IPS DF 6.9 (cell line): ENCODE data around the gene BICD1.
"Not testable (repeated sequence)": the region's sequence is repeated elsewhere in the genome, so short reads cannot be mapped to it uniquely, and the experiment has no call there.

Source experiments
- DNase-seq: peaks from one replicate; pipeline ENCODE4 v3.0.0-alpha.2; 2013; ENCODE audit warnings: low read depth, low spot score
- H3K27ac ChIP-seq: one replicate; pipeline ENCODE4 v1.5.1; 2013; ENCODE audit warnings: low read length, control low read depth
- H3K27me3 ChIP-seq: 2 replicates; pipeline ENCODE4 v1.6.1; 2013; ENCODE audit warnings: mild to moderate bottlenecking, low read length; ENCODE audit not compliant: control insufficient read depth, insufficient read depth
- H3K36me3 ChIP-seq: 2 replicates; pipeline ENCODE4 v1.6.1; 2013; ENCODE audit warnings: low read length; ENCODE audit not compliant: control insufficient read depth, insufficient read depth
- H3K4me1 ChIP-seq: 2 replicates; pipeline ENCODE4 v1.6.1; 2013; ENCODE audit warnings: low read length; ENCODE audit not compliant: control insufficient read depth, insufficient read depth
- H3K4me3 ChIP-seq: 2 replicates; pipeline ENCODE4 v1.5.1; 2013; ENCODE audit warnings: mild to moderate bottlenecking, low read length
- H3K9me3 ChIP-seq: 2 replicates; pipeline ENCODE4 v1.6.1; 2013; ENCODE audit warnings: low read length, inconsistent platforms; ENCODE audit not compliant: control insufficient read depth, insufficient read depth
- WGBS: extraction: QIAGEN DNeasy Blood & Tissue Kit; methylation state at CpG from one replicate; pipeline ENCODE4 v1.1.7; 2013; ENCODE audit warnings: mixed read lengths, missing lambda C conversion rate; ENCODE audit not compliant: insufficient read length, insufficient coverage; 5-methylcytosine and 5-hydroxymethylcytosine counted together

Gene BICD1

GRCh38 chr12:32181498-32182175 is 75.0 kb downstream of the BICD1 start:
- H3K4me3 ChIP-seq = no peak overlapping the region
- WGBS = no CpG with 5 or more reads among the region's 1 CpG
- no peaks in the 10 kb centered on the region for H3K27me3 ChIP-seq
- no peak overlapping the region for H3K27ac ChIP-seq
- no peaks in the 10 kb centered on the region for H3K9me3 ChIP-seq
- H3K36me3 ChIP-seq = no peaks in the 10 kb centered on the region
- H3K4me1 ChIP-seq = no peaks in the 10 kb centered on the region; the same call in 1 of the 2 replicates
- DNase-seq = no peak

- H3K9me3 ChIP-seq = no peaks in the 10 kb centered on the region
- DNase-seq = no peak
- no peak overlapping the region for H3K27ac ChIP-seq
- H3K4me1 ChIP-seq = no peaks in the 10 kb centered on the region; the same call in 1 of the 2 replicates
- H3K4me3 ChIP-seq = no peak overlapping the region
- no CpG with 5 or more reads among the region's 1 CpG for WGBS
- H3K36me3 ChIP-seq = no peaks in the 10 kb centered on the region
- H3K27me3 ChIP-seq = no peaks in the 10 kb centered on the region
Observed at GRCh38 chr12:32183650-32184049, 77.0 kb downstream of the BICD1 start.

- not testable (repeated sequence) for DNase-seq, H3K36me3 ChIP-seq, H3K27me3 ChIP-seq, H3K4me3 ChIP-seq, H3K9me3 ChIP-seq, H3K4me1 ChIP-seq, H3K27ac ChIP-seq
- WGBS = no CpG with 5 or more reads among the region's 8 CpGs
Observed at GRCh38 chr12:32187127-32187526, 80.5 kb downstream of the BICD1 start.

GRCh38 chr12:32191445-32191844 is 84.8 kb downstream of the BICD1 start:
- H3K4me3 ChIP-seq = no peak overlapping the region
- H3K36me3 ChIP-seq = no peaks in the 10 kb centered on the region
- no peak for DNase-seq
- H3K27ac ChIP-seq = no peak overlapping the region
- no CpG with 5 or more reads among the region's 3 CpGs for WGBS
- no peaks in the 10 kb centered on the region for H3K9me3 ChIP-seq
- no peaks in the 10 kb centered on the region for H3K4me1 ChIP-seq
- no peaks in the 10 kb centered on the region for H3K27me3 ChIP-seq

GRCh38 chr12:32196250-32197198 is 89.9 kb downstream of the BICD1 start:
- Histone ChIP-seq H3K9me3 (no peaks in the 10 kb centered on the region; the same call in 1 of the 2 replicates), H3K4me3 (no peak overlapping the region), H3K27ac (no peak overlapping the region), H3K27me3 (no peaks in the 10 kb centered on the region), H3K4me1 (no peaks in the 10 kb centered on the region), H3K36me3 (no peaks in the 10 kb centered on the region)
- no CpG with 5 or more reads among the region's 6 CpGs for WGBS
- DNase-seq = no peak

GRCh38 chr12:32197421-32197820 is 90.8 kb downstream of the BICD1 start:
- WGBS = no CpG with 5 or more reads among the region's 2 CpGs
- H3K4me3 ChIP-seq = no peak overlapping the region
- H3K27me3 ChIP-seq = no peaks in the 10 kb centered on the region
- no peaks in the 10 kb centered on the region for H3K4me1 ChIP-seq
- no peak overlapping the region for H3K27ac ChIP-seq
- H3K9me3 ChIP-seq = no peaks in the 10 kb centered on the region; the same call in 1 of the 2 replicates
- no peaks in the 10 kb centered on the region for H3K36me3 ChIP-seq
- no peak for DNase-seq

GRCh38 chr12:32198555-32198954 is 91.9 kb downstream of the BICD1 start:
- H3K27ac ChIP-seq = no peak overlapping the region

GRCh38 chr12:32201096-32201495 is 94.4 kb downstream of the BICD1 start:
- no peaks in the 10 kb centered on the region; the same call in 1 of the 2 replicates for H3K9me3 ChIP-seq
- no peaks in the 10 kb centered on the region for H3K4me1 ChIP-seq
- H3K27ac ChIP-seq = no peak overlapping the region
- no peak for DNase-seq
- no CpG with 5 or more reads among the region's 2 CpGs for WGBS
- H3K27me3 ChIP-seq = no peaks in the 10 kb centered on the region
- no peak overlapping the region for H3K4me3 ChIP-seq
- no peaks in the 10 kb centered on the region for H3K36me3 ChIP-seq

More at GRCh38 chr12:32198555-32198954, 91.9 kb downstream of the BICD1 start:
- H3K4me1 ChIP-seq = no peaks in the 10 kb centered on the region
- WGBS = no CpG with 5 or more reads among the region's 2 CpGs
- no peaks in the 10 kb centered on the region for H3K36me3 ChIP-seq
- H3K4me3 ChIP-seq = no peak overlapping the region
- DNase-seq = no peak
- no peaks in the 10 kb centered on the region for H3K27me3 ChIP-seq
- H3K9me3 ChIP-seq = no peaks in the 10 kb centered on the region; the same call in 1 of the 2 replicates

- H3K27ac ChIP-seq = no peak overlapping the region
- no peak for DNase-seq
- H3K4me1 ChIP-seq = no peaks in the 10 kb centered on the region
- H3K36me3 ChIP-seq = no peaks in the 10 kb centered on the region
- no peaks in the 10 kb centered on the region for H3K27me3 ChIP-seq
- H3K4me3 ChIP-seq = no peak overlapping the region
- no peaks in the 10 kb centered on the region; the same call in 1 of the 2 replicates for H3K9me3 ChIP-seq
- no CpG with 5 or more reads among the region's 1 CpG for WGBS
Observed at GRCh38 chr12:32201976-32202375, 95.3 kb downstream of the BICD1 start.

GRCh38 chr12:32205731-32206130 is 99.1 kb downstream of the BICD1 start:
- Histone ChIP-seq H3K9me3 (no peaks in the 10 kb centered on the region), H3K27ac (no peak overlapping the region), H3K36me3 (no peaks in the 10 kb centered on the region), H3K4me3 (no peak overlapping the region), H3K27me3 (no peaks in the 10 kb centered on the region), H3K4me1 (peaks cover under 1% of the 10 kb centered on the region)
- no peak for DNase-seq
- WGBS = no CpG with 5 or more reads among the region's 3 CpGs
